BJ (cell line): Measurements from ENCODE around the gene GAREM2. TPM values are rescaled to one million over a fixed set of nuclear protein-coding genes. Genes with fewer than 3 reads are reported as not detected.
A peak's percentile ranks its signal among the peaks of the same experiment; 100 is the strongest.

ENCODE experiments used
- CTCF ChIA-PET: fragments of 350-600 bp; formaldehyde crosslinking; extraction: SDS; loops from one replicate; lab custom pipeline; 2021; ENCODE audit warnings: antibody characterized with exemption, inconsistent platforms; lab: Yijun Ruan, JAX
- POLR2A ChIA-PET: fragments of 300-600 bp; sonication (Branson Sonifier 250); formaldehyde crosslinking; extraction: SDS; loops from one replicate; lab custom pipeline; 2021; ENCODE audit warnings: antibody characterized with exemption; lab: Charles Lee
- DNase-seq: peaks from one replicate; pipeline ENCODE4 v3.0.0-alpha.2; 2011; ENCODE audit warnings: low read depth
- H3K27me3 ChIP-seq: 2 replicates; pipeline ENCODE4 v1.6.0; 2011; ENCODE audit warnings: low read length; ENCODE audit not compliant: control insufficient read depth, insufficient read depth
- H3K36me3 ChIP-seq: 2 replicates; pipeline ENCODE4 v1.5.1; 2011; ENCODE audit warnings: low read length; ENCODE audit not compliant: control insufficient read depth, insufficient read depth
- H3K4me3 ChIP-seq: 2 replicates; pipeline ENCODE4 v1.5.1; 2011; ENCODE audit warnings: low read depth, mild to moderate bottlenecking, control low read depth, low read length
- CTCF ChIP-seq: IDR thresholded peaks from 2 replicates; pipeline ENCODE4 v1.5.1; 2011; ENCODE audit warnings: low read depth, mild to moderate bottlenecking, control low read depth, inconsistent platforms, low read length, moderate library complexity; ENCODE audit not compliant: insufficient read depth
- polyA plus RNA-seq: library from polyadenylated mRNA; depleted of rRNA; stranded (reverse); fragments of >200 nt; gene quantifications from 2 replicates; pipeline ENCODE4 v1.2.3, GENCODE V29; 2011

The GAREM2 gene
- polyA plus RNA-seq, 1 experiment, result 2.3 TPM

GRCh38 chr2:26224095-26224494 lies 51.2 kb downstream of the GAREM2 start:
- Histone ChIP-seq H3K4me3 (no peak overlapping the region), H3K27me3 (no peaks in the 10 kb centered on the region), H3K36me3 (peaks cover 9% of the 10 kb centered on the region)
- POLR2A ChIA-PET, result no interaction called here
- CTCF ChIA-PET, result no interaction called here
- no peak for TF ChIP-seq CTCF
- no peak for DNase-seq

GRCh38 chr2:26229595-26229994 lies 56.7 kb downstream of the GAREM2 start:
- no peak for TF ChIP-seq CTCF
- H3K4me3 ChIP-seq, result no peak overlapping the region
- no peak for DNase-seq
- ChIA-PET CTCF (interaction anchor here (1.0 kb wide), 1 partner anchor 18 kb away, joined by 3 read pairs; no protein-coding TSS in a partner anchor), POLR2A (no interaction called here)
- no peaks in the 10 kb centered on the region for H3K27me3 ChIP-seq
- H3K36me3 ChIP-seq, result peaks cover 12% of the 10 kb centered on the region

GRCh38 chr2:26230806-26231205 lies 57.9 kb downstream of the GAREM2 start:
- peaks cover 15% of the 10 kb centered on the region for H3K36me3 ChIP-seq
- CTCF ChIA-PET, result interaction anchor here (0.9 kb wide), 1 partner anchor 95 kb away, joined by 3 read pairs; no protein-coding TSS in a partner anchor
- TF ChIP-seq CTCF, result no peak

GRCh38 chr2:26235089-26235488 lies 62.2 kb downstream of the GAREM2 start:
- POLR2A ChIA-PET, result no interaction called here
- peaks cover 14% of the 10 kb centered on the region for H3K36me3 ChIP-seq
- no peak overlapping the region for H3K4me3 ChIP-seq
- CTCF ChIA-PET, result interaction anchor here (0.9 to 1.1 kb wide), 2 partner anchors 8 to 12 kb away, joined by 4 read pairs; no protein-coding TSS in a partner anchor
- no peak for DNase-seq
- H3K27me3 ChIP-seq, result no peaks in the 10 kb centered on the region
- TF ChIP-seq CTCF, result peak; percentile 16; the same call in 1 of the 2 replicates

More at GRCh38 chr2:26230806-26231205, 57.9 kb downstream of the GAREM2 start:
- POLR2A ChIA-PET, result no interaction called here
- no peak for DNase-seq
- H3K27me3 ChIP-seq, result no peaks in the 10 kb centered on the region
- no peak overlapping the region for H3K4me3 ChIP-seq

- DNase-seq, result no peak
- Histone ChIP-seq H3K27me3 (no peaks in the 10 kb centered on the region), H3K36me3 (peaks cover 11% of the 10 kb centered on the region), H3K4me3 (no peak overlapping the region)
- no peak for TF ChIP-seq CTCF
- CTCF ChIA-PET, result interaction anchor here (1.7 kb wide), 1 partner anchor 93 kb away, joined by 8 read pairs; no protein-coding TSS in a partner anchor
- POLR2A ChIA-PET, result no interaction called here
Observed at GRCh38 chr2:26237868-26238267, 65.0 kb downstream of the GAREM2 start.
